NT2/D1 (cell line): ENCODE data around the gene GSTM3.

Experiments used
- DNase-seq: peaks from one replicate; pipeline ENCODE4 v3.0.0-alpha.2; 2011; ENCODE audit warnings: low read depth, low spot score
- H3K27me3 ChIP-seq: 2 replicates; pipeline ENCODE4 v1.6.0; 2011; ENCODE audit warnings: mild to moderate bottlenecking; ENCODE audit not compliant: insufficient read length, insufficient read depth
- H3K36me3 ChIP-seq: 2 replicates; pipeline ENCODE4 v1.6.1; 2011; ENCODE audit warnings: mild to moderate bottlenecking, low read length, mixed read lengths; ENCODE audit not compliant: insufficient read depth, insufficient read length
- H3K4me1 ChIP-seq: 2 replicates; pipeline ENCODE4 v1.5.1; 2011; ENCODE audit not compliant: insufficient read depth, insufficient read length
- H3K4me3 ChIP-seq: 2 replicates; pipeline ENCODE4 v1.5.1; 2011; ENCODE audit warnings: low read depth; ENCODE audit not compliant: insufficient read length
- H3K9ac ChIP-seq: 2 replicates; pipeline ENCODE4 v1.6.0; 2011; ENCODE audit warnings: low read depth; ENCODE audit not compliant: insufficient read length
- H3K9me3 ChIP-seq: 2 replicates; pipeline ENCODE4 v1.5.1; 2011; ENCODE audit warnings: mild to moderate bottlenecking, low read length; ENCODE audit not compliant: insufficient read depth
- SUZ12 ChIP-seq: IDR thresholded peaks from 2 replicates; pipeline ENCODE4 v1.6.1; 2011; ENCODE audit not compliant: insufficient read length, insufficient read depth; ENCODE audit errors: extremely low read depth
- YY1 ChIP-seq: IDR thresholded peaks from 2 replicates; pipeline ENCODE4 v1.6.1; 2011; ENCODE audit not compliant: insufficient read length, insufficient read depth
- ZNF274 ChIP-seq: IDR thresholded peaks from 2 replicates; pipeline ENCODE4 v1.6.1; 2011; ENCODE audit warnings: mild to moderate bottlenecking, low read depth, low read length

The GSTM3 gene

DNA sequence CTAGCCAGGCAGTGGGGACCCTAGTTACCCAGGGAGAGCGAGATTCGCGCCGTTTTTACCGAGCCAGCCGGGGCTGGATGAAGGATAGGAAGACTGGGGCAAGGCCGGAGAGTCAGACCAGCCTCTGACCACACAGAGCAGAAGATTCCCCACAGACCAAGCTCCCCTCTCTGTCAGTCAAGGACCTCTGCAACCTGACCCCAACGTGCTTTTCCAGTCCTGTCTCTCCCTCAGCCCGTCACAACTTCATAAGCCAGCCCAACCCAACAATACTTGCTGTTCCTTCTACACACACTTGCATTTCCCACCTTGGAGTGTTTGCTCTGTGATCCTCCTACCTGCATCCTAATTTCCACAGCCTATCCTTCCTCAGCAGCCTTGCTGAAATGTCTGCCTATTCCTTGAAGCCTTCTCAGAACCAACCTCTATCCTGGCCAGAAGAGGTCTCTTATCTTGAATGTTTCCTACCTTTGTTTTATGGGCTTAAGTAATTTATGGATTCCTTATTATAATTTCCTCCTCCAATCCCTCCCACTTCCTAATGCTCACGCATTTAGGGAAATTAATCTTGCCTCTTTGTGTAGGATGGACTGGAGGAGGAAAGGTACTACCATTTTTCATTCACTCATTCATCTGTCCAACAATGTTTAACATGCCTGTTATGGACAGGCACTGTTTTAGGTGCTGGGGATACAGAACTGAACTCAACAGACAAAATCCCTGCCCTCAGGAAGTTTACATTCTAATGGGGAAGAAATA lies at the start of gene GSTM3:
Gene GSTM3 (minus strand): TSS at position 424 of the 759 bp plus-strand sequence. CDS start 751 bp downstream, outside the sequence.
- Histone ChIP-seq H3K36me3 (peaks cover 22% of the 10 kb centered on the region), H3K27me3 (peaks cover 37% of the 10 kb centered on the region), H3K9me3 (no peaks in the 10 kb centered on the region), H3K4me1 (no peaks in the 10 kb centered on the region), H3K9ac (peak within 1 kb of the TSS; percentile 78), H3K4me3 (peak within 1 kb of the TSS; percentile 77)
- DNase-seq = no peak
- TF ChIP-seq YY1 (no peak), ZNF274 (no peak), SUZ12 (no peak)

DNA sequence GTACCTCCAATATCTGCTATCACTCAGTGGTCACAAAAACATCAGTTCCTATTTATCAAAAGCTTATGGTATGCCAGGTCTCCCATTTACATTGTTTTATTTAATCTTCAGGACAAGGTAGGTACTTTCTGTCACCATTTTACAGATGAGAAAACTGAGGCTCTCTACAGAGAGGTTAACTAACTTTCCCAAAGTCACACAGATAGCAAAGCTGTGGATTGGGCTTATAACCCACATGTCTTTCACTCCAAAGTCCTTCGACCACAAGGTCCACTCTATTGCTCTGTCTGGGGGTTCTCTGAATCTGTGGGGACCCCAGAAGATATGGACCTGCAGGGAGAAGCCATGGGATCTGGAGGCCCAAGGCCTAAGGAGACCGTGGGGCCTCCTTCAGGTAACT lies 49.5 kb upstream of the GSTM3 start:
- H3K4me1 ChIP-seq = peaks cover 38% of the 10 kb centered on the region
- peak overlapping the region; percentile 22 for H3K9ac ChIP-seq
- H3K9me3 ChIP-seq = peaks cover 4% of the 10 kb centered on the region; the same call in 1 of the 2 replicates
- H3K4me3 ChIP-seq = no peak overlapping the region
- no peaks in the 10 kb centered on the region for H3K36me3 ChIP-seq
- no peak for DNase-seq
- TF ChIP-seq YY1 = no peak
- no peaks in the 10 kb centered on the region for H3K27me3 ChIP-seq

DNA sequence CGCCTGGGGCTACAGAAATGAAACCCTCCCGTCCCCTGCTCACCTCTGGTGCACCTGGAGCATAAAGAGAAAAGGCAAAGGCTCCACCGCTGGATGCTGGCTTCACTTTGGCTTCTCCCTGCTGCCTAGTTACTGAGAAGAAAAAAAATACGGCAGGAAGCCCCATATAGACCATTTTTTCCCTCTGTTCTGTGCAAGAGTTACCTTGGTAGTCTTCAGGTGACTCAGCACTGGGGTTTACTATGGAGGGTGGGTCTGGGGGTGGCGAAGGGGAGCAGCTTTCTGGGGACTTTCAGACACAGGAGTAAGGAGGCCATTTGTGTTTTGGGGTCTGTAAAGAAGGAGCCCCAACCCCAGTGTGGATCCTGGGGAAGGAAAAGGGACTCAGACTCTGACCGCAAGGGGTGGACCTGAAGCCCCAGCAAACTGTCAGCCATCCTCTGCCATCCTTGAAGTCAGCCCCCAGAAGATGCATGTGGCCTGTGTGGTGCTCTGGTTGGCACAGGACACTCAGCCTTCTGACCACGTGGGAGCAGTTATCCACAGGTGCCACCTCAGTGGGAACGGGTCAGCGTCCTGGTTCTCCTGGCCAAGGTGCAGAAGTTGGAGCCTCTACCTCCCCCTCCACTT lies 48.8 kb upstream of the GSTM3 start:
- TF ChIP-seq SUZ12 (no peak), ZNF274 (no peak), YY1 (no peak)
- Histone ChIP-seq H3K4me3 (no peak overlapping the region), H3K9me3 (peaks cover 4% of the 10 kb centered on the region; the same call in 1 of the 2 replicates), H3K36me3 (no peaks in the 10 kb centered on the region), H3K27me3 (no peaks in the 10 kb centered on the region), H3K4me1 (peaks cover 38% of the 10 kb centered on the region), H3K9ac (no peak overlapping the region)
- no peak for DNase-seq

DNA sequence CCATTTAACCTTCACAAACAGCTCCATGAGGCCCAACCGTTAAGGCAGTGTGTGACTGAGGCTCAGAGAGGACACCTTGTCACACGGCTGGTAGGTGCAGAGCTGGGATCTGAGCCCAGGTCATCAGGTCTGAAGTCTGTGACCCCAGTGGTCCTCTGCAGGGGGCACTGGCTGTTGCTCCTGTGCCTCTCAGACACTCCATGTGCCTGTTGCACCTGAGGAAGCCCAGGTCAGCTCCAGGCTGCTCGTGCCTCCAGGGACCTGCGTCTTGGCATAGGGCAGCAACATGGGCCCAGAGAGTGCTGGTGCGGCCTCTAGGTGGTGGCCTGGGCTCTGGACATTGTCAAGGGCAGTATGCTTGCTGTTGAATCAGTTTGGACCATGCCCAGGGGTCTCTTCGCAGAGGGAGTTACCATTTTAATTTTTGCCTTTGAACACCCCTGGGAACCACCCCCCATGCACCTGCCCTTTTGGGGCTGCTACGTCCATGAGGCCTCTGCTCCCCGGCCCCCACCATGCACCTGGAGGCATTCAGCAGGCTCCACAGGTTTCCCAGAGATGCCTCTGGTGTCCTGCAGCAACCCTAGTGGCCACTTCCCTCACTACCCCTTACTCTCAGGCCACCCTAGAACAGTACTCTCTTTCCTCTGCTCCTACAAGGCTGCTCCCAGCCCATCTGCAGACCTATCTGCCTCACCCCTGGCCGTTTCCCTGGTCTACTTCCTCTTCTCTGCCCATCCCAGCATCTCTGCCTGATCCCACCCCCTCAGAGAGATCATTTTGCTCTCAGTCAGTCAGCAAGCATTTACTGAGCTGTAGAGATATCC lies 48.1 kb upstream of the GSTM3 start:
- DNase-seq = no peak
- TF ChIP-seq ZNF274 = no peak
- TF ChIP-seq SUZ12 = no peak
- no peak for TF ChIP-seq YY1
- Histone ChIP-seq H3K36me3 (no peaks in the 10 kb centered on the region), H3K4me1 (peaks cover 34% of the 10 kb centered on the region), H3K4me3 (no peak overlapping the region), H3K9ac (no peak overlapping the region), H3K9me3 (peaks cover 4% of the 10 kb centered on the region; the same call in 1 of the 2 replicates), H3K27me3 (no peaks in the 10 kb centered on the region)

- H3K4me1 ChIP-seq = peaks cover 37% of the 10 kb centered on the region
- TF ChIP-seq ZNF274 = no peak
- no peak for TF ChIP-seq YY1
- no peak for TF ChIP-seq SUZ12
- no peaks in the 10 kb centered on the region for H3K27me3 ChIP-seq
- no peak overlapping the region for H3K9ac ChIP-seq
- H3K36me3 ChIP-seq = no peaks in the 10 kb centered on the region
- H3K9me3 ChIP-seq = peaks cover 4% of the 10 kb centered on the region; the same call in 1 of the 2 replicates
- no peak for DNase-seq
- no peak overlapping the region for H3K4me3 ChIP-seq
Measured at GRCh38 chr1:109787845-109788601, 47.2 kb upstream of the GSTM3 start.

DNA sequence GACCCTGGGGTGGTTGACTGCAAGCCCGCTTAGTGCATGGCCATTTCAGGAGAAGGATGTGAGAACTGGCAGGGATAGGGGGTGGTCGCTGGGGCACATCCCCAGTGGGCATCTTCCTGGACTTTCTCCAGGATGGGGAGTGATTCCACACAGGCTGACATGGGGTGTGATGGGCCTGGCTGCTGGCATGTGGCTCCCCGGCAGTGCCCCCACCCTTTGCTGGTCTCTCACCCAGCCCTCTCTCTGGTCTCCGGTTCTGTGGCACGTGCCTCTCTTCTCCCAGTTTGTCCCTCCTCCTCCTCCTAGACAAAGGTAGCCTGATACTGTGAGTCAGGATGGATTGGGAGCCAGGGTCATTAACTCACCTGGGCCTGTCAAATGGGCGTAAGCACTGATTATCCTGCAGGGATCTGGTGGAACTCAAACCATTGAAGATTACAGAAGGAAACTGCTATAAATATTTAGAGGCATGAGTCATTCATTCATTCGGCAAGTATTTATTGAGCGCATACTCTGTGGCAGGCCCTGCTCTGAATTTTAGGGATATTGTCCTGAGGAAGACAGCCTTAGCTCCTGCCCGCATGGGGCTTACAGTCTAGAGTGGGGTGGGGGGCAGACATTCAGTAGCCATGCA lies 46.5 kb upstream of the GSTM3 start:
- no peaks in the 10 kb centered on the region for H3K27me3 ChIP-seq
- H3K9me3 ChIP-seq = peaks cover 4% of the 10 kb centered on the region; the same call in 1 of the 2 replicates
- H3K36me3 ChIP-seq = no peaks in the 10 kb centered on the region
- H3K4me3 ChIP-seq = no peak overlapping the region
- TF ChIP-seq SUZ12 (no peak), YY1 (no peak), ZNF274 (no peak)
- no peak for DNase-seq
- no peak overlapping the region for H3K9ac ChIP-seq
- peaks cover 38% of the 10 kb centered on the region for H3K4me1 ChIP-seq
